ENCODE data around the gene CASP10.

DNA sequence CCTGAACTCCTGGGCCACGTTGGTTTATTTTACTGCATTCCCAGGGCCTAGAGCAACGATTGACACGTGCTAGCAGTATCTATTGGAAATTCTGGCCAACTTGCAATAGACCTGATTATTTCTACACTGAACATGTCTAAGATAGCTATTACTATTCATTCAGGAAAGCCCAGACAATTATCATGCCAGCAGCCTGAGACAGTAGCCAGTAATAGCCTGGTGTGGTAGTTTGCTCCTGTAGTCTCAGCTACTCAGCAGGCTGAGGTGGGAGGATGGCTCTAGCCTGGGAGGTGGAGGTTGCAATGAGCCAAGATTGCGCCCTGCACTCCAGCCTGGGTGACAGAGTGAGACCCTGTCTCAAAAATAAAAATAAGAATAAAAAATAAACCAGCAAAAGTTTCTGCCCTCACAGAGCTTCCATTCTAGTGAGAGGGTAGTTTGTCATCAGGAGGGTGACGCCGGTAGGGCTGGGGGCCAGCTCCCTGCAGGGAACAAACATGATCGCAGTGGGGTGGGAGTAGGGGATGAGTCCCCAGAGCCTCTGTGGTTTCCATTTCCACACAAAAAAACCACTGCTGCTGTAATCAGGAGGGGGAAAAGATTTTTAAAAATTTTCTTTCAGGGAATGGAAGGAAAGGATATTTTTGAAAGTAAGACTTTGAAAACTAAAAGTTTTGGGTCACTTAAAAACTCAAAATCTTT, 81.7 kb downstream of the CASP10 start:
- no peak for TF ChIP-seq POLR2A (IDR thresholded peaks at IDR 0.05)
- TF ChIP-seq, protein P1, sequence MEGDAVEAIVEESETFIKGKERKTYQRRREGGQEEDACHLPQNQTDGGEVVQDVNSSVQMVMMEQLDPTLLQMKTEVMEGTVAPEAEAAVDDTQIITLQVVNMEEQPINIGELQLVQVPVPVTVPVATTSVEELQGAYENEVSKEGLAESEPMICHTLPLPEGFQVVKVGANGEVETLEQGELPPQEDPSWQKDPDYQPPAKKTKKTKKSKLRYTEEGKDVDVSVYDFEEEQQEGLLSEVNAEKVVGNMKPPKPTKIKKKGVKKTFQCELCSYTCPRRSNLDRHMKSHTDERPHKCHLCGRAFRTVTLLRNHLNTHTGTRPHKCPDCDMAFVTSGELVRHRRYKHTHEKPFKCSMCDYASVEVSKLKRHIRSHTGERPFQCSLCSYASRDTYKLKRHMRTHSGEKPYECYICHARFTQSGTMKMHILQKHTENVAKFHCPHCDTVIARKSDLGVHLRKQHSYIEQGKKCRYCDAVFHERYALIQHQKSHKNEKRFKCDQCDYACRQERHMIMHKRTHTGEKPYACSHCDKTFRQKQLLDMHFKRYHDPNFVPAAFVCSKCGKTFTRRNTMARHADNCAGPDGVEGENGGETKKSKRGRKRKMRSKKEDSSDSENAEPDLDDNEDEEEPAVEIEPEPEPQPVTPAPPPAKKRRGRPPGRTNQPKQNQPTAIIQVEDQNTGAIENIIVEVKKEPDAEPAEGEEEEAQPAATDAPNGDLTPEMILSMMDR (IDR thresholded peaks at IDR 0.05) = no peak

All from tibial nerve (tissue), 3 donors.